GM18861 (cell line): Measurements from ENCODE around the gene SPN.
"Not testable (repeated sequence)": the region's sequence is repeated elsewhere in the genome, so short reads cannot be mapped to it uniquely, and the experiment has no call there.

ENCODE experiments used
- ATAC-seq: cut with Tn5 transposase; IDR thresholded peaks from one replicate; pipeline ENCODE4 v1.9.1; 2021; ENCODE audit not compliant: unreplicated experiment

The SPN gene

GRCh38 chr16:29699324-29700219, 36.5 kb downstream of the SPN start:
- ATAC-seq: no peak

DNA sequence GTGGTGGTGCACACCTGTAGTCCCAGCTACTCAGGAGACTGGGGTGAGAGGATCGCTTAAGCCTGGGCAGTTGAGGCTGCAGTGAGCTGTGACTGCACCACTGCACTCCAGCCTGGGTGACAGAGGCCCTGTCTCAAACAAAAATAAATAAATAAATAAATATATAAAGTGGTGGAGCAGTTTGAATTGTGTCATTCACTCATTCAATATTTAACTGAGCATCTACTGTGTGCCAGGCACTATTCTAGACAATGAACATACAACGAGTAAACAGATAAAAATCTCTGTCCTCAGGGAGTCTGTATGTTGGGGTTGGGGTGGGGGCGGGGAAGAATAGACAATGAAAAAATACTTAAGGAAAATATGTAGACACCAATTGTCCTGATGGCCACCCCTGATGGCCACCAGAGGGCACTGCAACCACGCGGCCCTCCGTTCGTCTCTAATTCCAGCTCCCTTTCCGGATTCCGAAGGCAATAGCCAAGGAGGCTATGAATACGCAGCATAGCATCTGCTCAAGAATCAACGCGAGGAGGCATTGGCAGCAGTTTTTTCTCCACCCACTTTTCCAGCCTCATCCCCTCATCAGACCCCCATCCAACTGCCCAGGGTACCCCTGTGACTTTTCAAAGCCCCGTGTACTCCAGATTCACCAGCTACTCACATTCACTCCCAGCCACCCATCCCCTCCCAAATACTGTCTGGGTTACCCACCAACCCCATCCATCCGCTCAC, 37.4 kb downstream of the SPN start:
- no peak for ATAC-seq

DNA sequence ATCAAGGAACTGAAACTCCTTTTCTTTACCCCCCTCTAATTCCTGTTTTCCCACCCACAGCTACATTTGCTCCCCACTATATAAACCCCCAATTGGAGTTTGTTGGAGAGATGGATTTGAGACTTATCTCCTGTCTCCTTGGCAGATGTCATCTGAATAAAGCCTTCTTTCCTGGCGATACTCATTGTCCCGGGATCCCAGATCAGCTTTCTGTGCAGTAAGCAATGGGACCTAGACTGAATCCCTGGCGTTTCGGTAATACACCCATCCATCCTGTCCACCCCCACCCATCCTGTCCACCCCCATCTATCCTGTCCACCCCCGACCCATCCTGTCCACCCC, 38.1 kb downstream of the SPN start:
- ATAC-seq: no peak

- ATAC-seq: peak; percentile 51
Measured at GRCh38 chr16:29702269-29702668, 39.2 kb downstream of the SPN start.

DNA sequence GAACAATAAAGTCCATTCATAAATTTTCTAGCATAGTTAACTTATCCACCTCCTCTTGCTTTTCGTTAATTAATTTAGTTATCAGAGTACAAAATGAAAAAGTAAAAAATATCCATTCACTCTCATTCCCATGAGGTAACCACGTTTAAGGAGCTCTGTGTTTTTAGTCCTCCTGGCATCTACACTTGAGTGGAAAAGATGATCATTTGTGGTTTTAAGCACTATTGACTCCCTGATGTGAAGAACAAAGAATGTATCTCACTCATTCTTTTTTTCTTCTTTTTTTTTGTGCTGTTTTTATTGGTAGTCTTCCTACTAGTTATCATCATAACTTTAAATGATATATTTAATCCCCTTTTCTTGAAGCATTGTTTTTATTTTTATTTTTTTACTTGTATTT, 42.0 kb downstream of the SPN start:
- ATAC-seq: no peak

GRCh38 chr16:29707160-29707559, 44.1 kb downstream of the SPN start:
- not testable (repeated sequence) for ATAC-seq

DNA sequence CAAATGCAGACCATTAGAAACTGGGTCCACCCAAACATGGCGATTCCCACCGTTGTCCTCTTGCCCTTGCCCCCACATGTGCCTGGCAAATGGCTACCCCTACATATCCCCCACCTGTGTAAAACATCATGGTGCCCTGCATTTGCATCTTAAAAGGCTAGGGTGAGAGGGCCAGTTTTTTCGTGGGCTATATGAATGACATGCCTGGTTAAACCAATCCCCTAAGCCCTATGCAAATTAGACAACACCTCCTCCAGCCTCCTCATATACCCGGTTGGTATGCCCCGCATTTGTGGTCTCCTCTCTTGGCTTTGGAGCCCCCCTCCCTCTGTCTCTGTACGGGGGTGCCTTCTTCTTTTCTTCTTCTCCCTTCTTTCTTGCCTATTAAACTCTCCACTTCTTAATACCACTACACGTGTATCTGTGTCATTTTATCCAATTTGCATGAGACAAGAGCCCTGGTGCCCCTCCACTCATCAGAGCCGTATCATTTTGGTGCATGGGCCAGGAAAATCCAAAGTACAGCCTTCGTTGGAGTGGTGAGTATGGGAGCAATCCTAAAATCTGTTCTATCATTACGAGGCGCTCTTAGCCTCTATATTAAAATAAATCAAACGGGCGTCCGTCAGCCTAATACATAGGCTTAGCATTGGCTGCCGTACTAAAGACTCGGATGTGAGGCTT, 46.0 kb downstream of the SPN start:
- ATAC-seq: no peak

DNA sequence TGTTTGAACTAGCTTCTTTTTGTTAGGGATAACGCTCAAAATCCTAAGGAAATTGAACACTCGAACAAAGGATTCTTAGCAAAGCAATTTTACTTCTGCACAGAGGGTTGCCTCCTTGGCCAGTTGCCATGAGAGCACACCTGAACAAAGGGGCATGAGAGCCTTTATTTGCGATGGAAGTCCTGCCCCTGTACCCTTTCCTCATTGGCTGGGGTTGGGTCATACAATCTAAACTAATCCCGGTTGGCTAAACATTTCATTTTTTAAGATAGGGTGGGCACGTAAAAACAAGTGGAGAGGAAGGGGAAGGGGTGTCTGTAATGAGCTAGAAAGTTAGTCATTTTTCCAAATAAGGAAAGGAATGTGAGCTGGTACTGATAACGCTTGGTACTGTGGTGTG, 46.6 kb downstream of the SPN start:
- ATAC-seq: not testable (repeated sequence)

DNA sequence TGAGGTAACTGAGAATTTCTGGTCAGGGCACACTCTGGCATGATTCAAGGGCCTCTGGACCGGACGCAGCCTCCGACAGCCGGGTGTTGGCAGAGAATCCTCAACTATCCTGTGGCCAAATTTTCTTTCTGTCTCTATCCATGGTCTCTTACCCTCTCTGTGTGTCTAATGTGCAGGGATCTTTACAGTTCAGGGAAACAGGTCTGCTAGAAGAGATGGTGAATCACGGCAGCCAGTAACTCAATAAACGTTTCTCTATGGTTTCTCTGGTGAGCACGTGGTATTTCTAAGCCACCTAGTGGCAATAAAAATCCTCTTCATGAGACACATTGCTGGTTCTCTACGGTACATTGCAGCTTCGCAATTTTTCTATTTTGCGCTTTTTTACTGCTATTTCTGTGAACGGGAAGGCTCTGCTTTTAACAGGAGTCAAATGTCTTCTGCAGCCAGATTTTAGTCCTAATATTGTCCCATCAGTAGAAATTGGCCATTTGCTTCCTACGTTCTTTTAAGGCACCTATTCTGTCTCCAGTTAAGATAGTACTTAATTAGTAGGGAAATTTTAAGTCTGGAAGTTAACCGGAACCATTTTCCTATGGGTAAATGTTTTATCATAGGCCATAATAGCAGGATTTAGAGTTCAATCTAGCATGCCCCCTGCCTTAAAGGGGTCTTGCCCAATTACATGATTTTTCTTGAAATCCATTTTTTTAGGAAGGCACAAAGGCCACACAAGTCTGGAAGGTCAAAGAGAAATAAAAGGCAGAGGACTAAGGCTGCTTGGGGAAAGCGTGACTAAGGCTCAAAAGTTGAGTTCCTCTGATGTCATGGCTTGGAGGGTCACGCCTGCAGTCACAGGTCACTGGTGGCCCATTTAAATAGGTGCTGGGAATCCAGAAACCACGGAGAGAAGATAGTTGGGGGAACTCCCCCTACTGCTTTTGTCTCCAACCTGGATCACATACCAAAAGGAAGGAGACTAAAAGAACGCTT, 47.5 kb downstream of the SPN start:
- ATAC-seq: no peak

DNA sequence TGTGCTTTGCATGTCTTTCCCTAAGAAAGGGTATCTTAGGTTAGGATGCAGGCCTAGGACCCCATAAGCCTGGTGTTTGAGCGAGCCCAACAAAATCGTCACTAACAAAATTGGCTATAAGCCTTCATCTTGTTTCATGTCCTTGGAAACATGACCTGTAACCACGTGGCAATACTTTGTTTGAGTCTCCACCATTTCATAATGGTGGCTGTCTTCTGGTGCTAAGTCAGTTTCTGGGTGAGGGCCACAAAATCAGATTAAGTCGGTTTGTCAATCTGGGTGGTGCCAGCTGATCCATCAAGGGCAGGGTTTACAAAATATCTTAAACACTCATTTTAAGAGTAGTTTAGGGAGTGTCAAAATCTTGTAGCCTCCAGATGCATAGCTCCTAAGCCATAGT, 49.8 kb downstream of the SPN start:
- no peak for ATAC-seq

DNA sequence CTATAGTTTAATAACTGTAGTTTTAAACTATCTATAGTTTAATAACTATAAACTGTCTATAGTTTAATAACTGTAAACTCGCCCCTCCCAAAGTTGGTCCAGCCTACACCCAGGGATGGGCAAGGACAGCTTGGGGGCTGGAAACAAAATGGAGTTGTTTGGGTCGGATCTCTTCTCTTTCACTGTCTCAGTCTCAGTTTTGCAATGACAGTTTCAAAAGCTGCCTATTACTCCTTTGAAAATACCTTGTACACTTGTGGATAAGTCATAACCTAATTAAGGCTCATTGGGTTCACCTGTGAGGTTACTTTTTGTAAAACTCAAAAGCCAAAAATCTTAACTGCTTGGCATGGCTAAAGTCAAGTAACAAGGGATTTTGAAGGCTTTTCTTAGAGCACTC, 51.3 kb downstream of the SPN start:
- no peak for ATAC-seq

DNA sequence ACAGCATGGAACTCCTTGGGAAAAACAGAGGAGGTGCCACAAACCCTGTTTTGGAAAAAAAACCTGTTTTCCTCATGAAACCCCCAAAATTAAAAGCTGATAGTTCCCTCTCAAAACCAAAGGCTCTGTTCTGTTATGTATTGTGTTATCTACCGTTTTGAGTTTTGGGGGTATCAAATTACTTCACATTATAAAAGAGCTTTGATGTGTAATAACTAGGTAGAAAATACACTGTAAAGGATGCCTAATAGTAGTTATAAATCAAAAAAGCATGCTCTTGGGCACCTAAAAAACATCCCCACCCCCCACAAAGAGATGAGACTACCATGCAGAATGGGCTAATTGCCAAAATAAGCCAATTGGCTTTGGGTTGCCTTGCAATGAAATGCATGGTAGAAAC, 51.9 kb downstream of the SPN start:
- ATAC-seq: no peak

DNA sequence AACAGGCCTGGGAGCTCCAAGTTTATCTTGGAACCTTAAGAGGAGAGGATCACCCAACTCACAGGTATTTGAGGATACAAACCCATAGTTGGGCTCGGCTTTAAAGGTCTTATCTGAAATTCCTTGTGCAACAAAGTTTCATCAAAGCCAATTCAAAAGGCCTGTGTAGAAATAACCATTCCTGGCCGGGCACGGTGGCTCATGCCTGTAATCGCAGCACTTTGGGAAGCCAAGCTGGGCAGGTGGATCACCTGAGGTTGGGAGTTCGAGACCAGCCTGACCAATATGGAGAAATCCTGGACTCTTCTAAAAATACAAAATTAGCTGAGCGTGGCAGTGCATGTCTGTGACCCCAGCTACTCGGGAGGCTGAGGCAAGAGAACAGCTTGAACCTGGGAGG, 54.1 kb downstream of the SPN start:
- no peak for ATAC-seq

GRCh38 chr16:29719063-29719462, 56.0 kb downstream of the SPN start:
- no peak for ATAC-seq
